SK-N-SH (cell line): ENCODE data around the gene MAGI2. TPM values are rescaled to one million over a fixed set of nuclear protein-coding genes. Genes with fewer than 3 reads are reported as not detected.

ENCODE experiments used
- CTCF ChIA-PET: fragments of 300-600, 350-600 bp; formaldehyde crosslinking; extraction: SDS; loops from one replicate; lab custom pipeline; 2021; lab: Yijun Ruan, JAX
- POLR2A ChIA-PET: fragments of 350-600 bp; sonication (Branson Sonifier 250); formaldehyde crosslinking; extraction: SDS; loops from one replicate; lab custom pipeline; 2020; ENCODE audit warnings: antibody characterized with exemption, inconsistent platforms; lab: Yijun Ruan, JAX
- DNase-seq: peaks from one replicate; pipeline ENCODE4 v3.0.0; 2012
- H2AFZ ChIP-seq: fragments of 200-600 bp; sonication (generic); 2 replicates; pipeline ENCODE4 v1.8.1; 2016; ENCODE audit warnings: antibody characterized with exemption, mild to moderate bottlenecking, low read depth
- H3F3A ChIP-seq: fragments of 200-600 bp; sonication (generic); replicated peaks from 2 replicates; pipeline ENCODE3; 2016; ENCODE audit warnings: antibody characterized with exemption, mild to moderate bottlenecking; ENCODE audit not compliant: insufficient read depth
- H3K27ac ChIP-seq, 2 experiments: fragments of 200-500 bp in 1 of 2; fragments of 200-600 bp in 1 of 2; sonication (Bioruptor generic) in 1 of 2; sonication (generic), shearing (Covaris generic) in 1 of 2; 2 replicates each; pipeline versions ENCODE4 v1.5.1 to v1.6.1; 2014 to 2016; ENCODE audit warnings: low read depth in 2 of 2, inconsistent platforms in 1 of 2, low read length in 1 of 2, mild to moderate bottlenecking in 1 of 2, mixed read lengths in 1 of 2
- H3K27me3 ChIP-seq: fragments of 200-600 bp; sonication (generic), shearing (Covaris generic); 2 replicates; pipeline ENCODE4 v1.6.1; 2016; ENCODE audit warnings: mixed run types; ENCODE audit not compliant: insufficient read depth
- H3K36me3 ChIP-seq, 2 experiments: fragments of 200-500 bp in 1 of 2; fragments of 200-600 bp in 1 of 2; sonication (Bioruptor generic) in 1 of 2; sonication (generic) in 1 of 2; replicated peaks in 1 of 2; 2 replicates each; pipeline versions ENCODE3 to v1.5.1; 2014 to 2016; ENCODE audit warnings: low read length in 1 of 2, mild to moderate bottlenecking in 1 of 2; ENCODE audit not compliant: insufficient read depth in 2 of 2, control insufficient read depth in 1 of 2
- H3K4me1 ChIP-seq, 2 experiments: fragments of 200-500 bp in 1 of 2; fragments of 200-600 bp in 1 of 2; sonication (Bioruptor generic) in 1 of 2; sonication (generic), shearing (Covaris generic) in 1 of 2; 2 replicates each; pipeline versions ENCODE4 v1.5.1 to v1.6.1; 2014 to 2016; ENCODE audit warnings: low read depth in 1 of 2, low read length in 1 of 2, mixed run types in 1 of 2; ENCODE audit not compliant: insufficient read depth in 2 of 2, control insufficient read depth in 1 of 2
- H3K4me2 ChIP-seq: fragments of 200-600 bp; sonication (generic), shearing (Covaris generic); 2 replicates; pipeline ENCODE4 v1.6.1; 2017; ENCODE audit warnings: mixed run types
- H3K4me3 ChIP-seq, 2 experiments: fragments of 200-500 bp in 1 of 2; fragments of 200-600 bp in 1 of 2; sonication (Bioruptor generic) in 1 of 2; sonication (generic), shearing (Covaris generic) in 1 of 2; 2 replicates each; pipeline versions ENCODE4 v1.5.1 to v1.8.1; 2014 to 2016; ENCODE audit warnings: low read depth in 2 of 2, inconsistent platforms in 1 of 2, low read length in 1 of 2, mild to moderate bottlenecking in 1 of 2, mixed read lengths in 1 of 2, moderate library complexity in 1 of 2
- H3K79me2 ChIP-seq: fragments of 200-600 bp; sonication (generic); 2 replicates; pipeline ENCODE4 v1.8.1; 2017; ENCODE audit warnings: mild to moderate bottlenecking; ENCODE audit not compliant: insufficient read depth
- H3K9ac ChIP-seq: fragments of 200-600 bp; sonication (generic); 2 replicates; pipeline ENCODE4 v1.6.1; 2017; ENCODE audit warnings: mixed run types
- H3K9me2 ChIP-seq: fragments of 200-600 bp; sonication (generic); 2 replicates; pipeline ENCODE4 v1.6.1; 2017; ENCODE audit warnings: mixed run types
- H3K9me3 ChIP-seq: fragments of 200-600 bp; sonication (generic); 2 replicates; pipeline ENCODE4 v1.6.1; 2017; ENCODE audit warnings: mixed run types, mild to moderate bottlenecking, moderate library complexity
- H4K20me1 ChIP-seq: fragments of 200-600 bp; sonication (generic); 2 replicates; pipeline ENCODE4 v1.6.1; 2017; ENCODE audit warnings: mild to moderate bottlenecking, mixed run types; ENCODE audit not compliant: insufficient read depth
- CHD2 ChIP-seq: fragments of 150-350 bp; IDR thresholded peaks from 2 replicates; pipeline ENCODE4 v1.6.1; 2018; ENCODE audit warnings: low read length; ENCODE audit not compliant: partially characterized antibody
- ELF1 ChIP-seq: IDR thresholded peaks from 2 replicates; pipeline ENCODE4 v1.4.0; 2012
- EP300 ChIP-seq, 2 experiments: IDR thresholded peaks; 2 replicates each; pipeline versions ENCODE4 v1.4.0 to v1.6.1; 2012; ENCODE audit warnings: borderline replicate concordance in 1 of 2, low read depth in 1 of 2, low read length in 1 of 2
- EZH2phosphoT487 ChIP-seq: fragments of 200-600 bp; sonication (generic); IDR thresholded peaks from 2 replicates; pipeline ENCODE4 v1.6.1; 2017; ENCODE audit warnings: low read depth, mixed run types, mild to moderate bottlenecking, antibody characterized with exemption, moderate library complexity, borderline replicate concordance
- FOSL2 ChIP-seq: IDR thresholded peaks from 2 replicates; pipeline ENCODE4 v1.4.0; 2012; ENCODE audit warnings: low read depth, mild to moderate bottlenecking, moderate library complexity, borderline replicate concordance
- FOXM1 ChIP-seq: IDR thresholded peaks from 2 replicates; pipeline ENCODE4 v1.4.0; 2012; ENCODE audit warnings: low read depth, mild to moderate bottlenecking
- GATA2 ChIP-seq: sonication (generic); formaldehyde crosslinking; IDR thresholded peaks from 2 replicates; pipeline ENCODE4 v1.5.0; 2020; ENCODE audit warnings: mild to moderate bottlenecking, missing genetic modification reagents
- JUND ChIP-seq: IDR thresholded peaks from 2 replicates; pipeline ENCODE4 v1.4.0; 2012
- MEF2A ChIP-seq: IDR thresholded peaks from 2 replicates; pipeline ENCODE4 v1.4.0; 2012; ENCODE audit warnings: low read depth, borderline replicate concordance
- RAD21 ChIP-seq: IDR thresholded peaks from 2 replicates; pipeline ENCODE4 v1.6.1; 2012; ENCODE audit warnings: mild to moderate bottlenecking, low read length
- RXRA ChIP-seq: IDR thresholded peaks from 2 replicates; pipeline ENCODE4 v1.4.0; 2012; ENCODE audit warnings: low read depth, mild to moderate bottlenecking, borderline replicate concordance
- SMC3 ChIP-seq: IDR thresholded peaks from 2 replicates; pipeline ENCODE4 v1.6.1; 2012; ENCODE audit warnings: low read depth, low read length, improper control_type of control experiment
- TCF12 ChIP-seq: IDR thresholded peaks from 2 replicates; pipeline ENCODE4 v1.4.0; 2012
- WGBS: methylation state at CpG from one replicate; pipeline ENCODE4 v1.1.6; 2017; ENCODE audit warnings: low lambda C conversion rate; 5-methylcytosine and 5-hydroxymethylcytosine counted together
- polyA plus RNA-seq, 3 experiments: library from polyadenylated mRNA; depleted of rRNA; stranded (reverse); fragments of >200 nt; gene quantifications; 2 replicates each; pipeline ENCODE4 v1.2.3, GENCODE V29; 2012
- TF ChIP-seq, protein P1 (sequence below): IDR thresholded peaks from 2 replicates; pipeline ENCODE4; 2012
- TF ChIP-seq, protein P2 (sequence below): IDR thresholded peaks from 2 replicates; pipeline ENCODE4 v1.4.0; 2012; ENCODE audit warnings: low read depth
- TF ChIP-seq, protein P3 (sequence below): IDR thresholded peaks from 2 replicates; pipeline ENCODE4 v1.4.0; 2012; ENCODE audit warnings: low read depth, borderline replicate concordance
- TF ChIP-seq, protein P4 (sequence below): fragments of 200-600 bp; sonication (generic); IDR thresholded peaks from 2 replicates; pipeline ENCODE4 v1.6.1; 2017; ENCODE audit warnings: antibody characterized with exemption, mild to moderate bottlenecking, moderate library complexity

The MAGI2 gene
- polyA plus RNA-seq, 1 of the 3 experiments (the other 2 are of a cell fraction), result 1.1 TPM

- no peaks in the 10 kb centered on the region for H3K79me2 ChIP-seq
- H3F3A ChIP-seq, result no peaks in the 10 kb centered on the region
- H3K36me3 ChIP-seq, result no peaks in the 10 kb centered on the region
- H3K4me1 ChIP-seq, result peaks cover 0 to 15% of the 10 kb centered on the region in 2 experiments; a peak in 2 of 4 replicates
- 72% methylated on average over 3 of the region's 3 CpGs for WGBS
- DNase-seq, result no peak
- CTCF ChIA-PET, result interaction anchor here (1.2 kb wide), 1 partner anchor 15 kb away, joined by 3 read pairs; no protein-coding TSS in a partner anchor
- POLR2A ChIA-PET, result no interaction called here
- no peaks in the 10 kb centered on the region for H4K20me1 ChIP-seq
- peak overlapping the region; percentile 56 for H2AFZ ChIP-seq
- no peak overlapping the region for H3K4me2 ChIP-seq
- no peak overlapping the region for H3K9ac ChIP-seq
- peak overlapping the region; percentile 59 to 65 for H3K27ac ChIP-seq
- no peaks in the 10 kb centered on the region for H3K9me3 ChIP-seq
- TF ChIP-seq TCF12 (peak; percentile 19; the same call in 1 of the 2 replicates), FOSL2 (no peak), GATA2 (no peak), ELF1 (no peak), CHD2 (no peak), EZH2phosphoT487 (no peak), RXRA (no peak), SMC3 (no peak), MEF2A (no peak), RAD21 (no peak), EP300 (IDR thresholded peaks at IDR 0.05; ENCODE audit: borderline replicate concordance in 1 of 2, low read depth in 1 of 2, low read length in 1 of 2) (no peak), JUND (no peak), FOXM1 (no peak)
- TF ChIP-seq, protein P1, sequence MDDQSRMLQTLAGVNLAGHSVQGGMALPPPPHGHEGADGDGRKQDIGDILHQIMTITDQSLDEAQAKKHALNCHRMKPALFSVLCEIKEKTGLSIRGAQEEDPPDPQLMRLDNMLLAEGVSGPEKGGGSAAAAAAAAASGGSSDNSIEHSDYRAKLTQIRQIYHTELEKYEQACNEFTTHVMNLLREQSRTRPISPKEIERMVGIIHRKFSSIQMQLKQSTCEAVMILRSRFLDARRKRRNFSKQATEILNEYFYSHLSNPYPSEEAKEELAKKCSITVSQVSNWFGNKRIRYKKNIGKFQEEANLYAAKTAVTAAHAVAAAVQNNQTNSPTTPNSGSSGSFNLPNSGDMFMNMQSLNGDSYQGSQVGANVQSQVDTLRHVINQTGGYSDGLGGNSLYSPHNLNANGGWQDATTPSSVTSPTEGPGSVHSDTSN, result peak; percentile 51
- TF ChIP-seq, protein P2, sequence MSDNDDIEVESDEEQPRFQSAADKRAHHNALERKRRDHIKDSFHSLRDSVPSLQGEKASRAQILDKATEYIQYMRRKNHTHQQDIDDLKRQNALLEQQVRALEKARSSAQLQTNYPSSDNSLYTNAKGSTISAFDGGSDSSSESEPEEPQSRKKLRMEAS, result no peak
- TF ChIP-seq, protein P3, sequence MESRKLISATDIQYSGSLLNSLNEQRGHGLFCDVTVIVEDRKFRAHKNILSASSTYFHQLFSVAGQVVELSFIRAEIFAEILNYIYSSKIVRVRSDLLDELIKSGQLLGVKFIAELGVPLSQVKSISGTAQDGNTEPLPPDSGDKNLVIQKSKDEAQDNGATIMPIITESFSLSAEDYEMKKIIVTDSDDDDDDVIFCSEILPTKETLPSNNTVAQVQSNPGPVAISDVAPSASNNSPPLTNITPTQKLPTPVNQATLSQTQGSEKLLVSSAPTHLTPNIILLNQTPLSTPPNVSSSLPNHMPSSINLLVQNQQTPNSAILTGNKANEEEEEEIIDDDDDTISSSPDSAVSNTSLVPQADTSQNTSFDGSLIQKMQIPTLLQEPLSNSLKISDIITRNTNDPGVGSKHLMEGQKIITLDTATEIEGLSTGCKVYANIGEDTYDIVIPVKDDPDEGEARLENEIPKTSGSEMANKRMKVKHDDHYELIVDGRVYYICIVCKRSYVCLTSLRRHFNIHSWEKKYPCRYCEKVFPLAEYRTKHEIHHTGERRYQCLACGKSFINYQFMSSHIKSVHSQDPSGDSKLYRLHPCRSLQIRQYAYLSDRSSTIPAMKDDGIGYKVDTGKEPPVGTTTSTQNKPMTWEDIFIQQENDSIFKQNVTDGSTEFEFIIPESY, result no peak
- TF ChIP-seq, protein P4, sequence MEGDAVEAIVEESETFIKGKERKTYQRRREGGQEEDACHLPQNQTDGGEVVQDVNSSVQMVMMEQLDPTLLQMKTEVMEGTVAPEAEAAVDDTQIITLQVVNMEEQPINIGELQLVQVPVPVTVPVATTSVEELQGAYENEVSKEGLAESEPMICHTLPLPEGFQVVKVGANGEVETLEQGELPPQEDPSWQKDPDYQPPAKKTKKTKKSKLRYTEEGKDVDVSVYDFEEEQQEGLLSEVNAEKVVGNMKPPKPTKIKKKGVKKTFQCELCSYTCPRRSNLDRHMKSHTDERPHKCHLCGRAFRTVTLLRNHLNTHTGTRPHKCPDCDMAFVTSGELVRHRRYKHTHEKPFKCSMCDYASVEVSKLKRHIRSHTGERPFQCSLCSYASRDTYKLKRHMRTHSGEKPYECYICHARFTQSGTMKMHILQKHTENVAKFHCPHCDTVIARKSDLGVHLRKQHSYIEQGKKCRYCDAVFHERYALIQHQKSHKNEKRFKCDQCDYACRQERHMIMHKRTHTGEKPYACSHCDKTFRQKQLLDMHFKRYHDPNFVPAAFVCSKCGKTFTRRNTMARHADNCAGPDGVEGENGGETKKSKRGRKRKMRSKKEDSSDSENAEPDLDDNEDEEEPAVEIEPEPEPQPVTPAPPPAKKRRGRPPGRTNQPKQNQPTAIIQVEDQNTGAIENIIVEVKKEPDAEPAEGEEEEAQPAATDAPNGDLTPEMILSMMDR, result no peak
- H3K9me2 ChIP-seq, result no peaks in the 10 kb centered on the region
- no peak overlapping the region for H3K4me3 ChIP-seq
- no peaks in the 10 kb centered on the region for H3K27me3 ChIP-seq
These were observed 55.2 kb downstream of the MAGI2 start for GRCh38 chr7:79398138-79398749.
